ENCODE results near the gene C12orf42.

GRCh38 chr12:103279444-103279843, 216.3 kb downstream of the C12orf42 start:
- no peak for TF ChIP-seq YY1 (IDR thresholded peaks at IDR 0.05; ENCODE audit: insufficient read depth, insufficient read length)
- no peak for TF ChIP-seq SUZ12 (IDR thresholded peaks at IDR 0.05; ENCODE audit: extremely low read depth, insufficient read depth, insufficient read length)
- TF ChIP-seq ZNF274 (IDR thresholded peaks at IDR 0.05; ENCODE audit: low read depth, low read length): no peak
